Measurements from ENCODE around the gene CACNA1S.

DNA sequence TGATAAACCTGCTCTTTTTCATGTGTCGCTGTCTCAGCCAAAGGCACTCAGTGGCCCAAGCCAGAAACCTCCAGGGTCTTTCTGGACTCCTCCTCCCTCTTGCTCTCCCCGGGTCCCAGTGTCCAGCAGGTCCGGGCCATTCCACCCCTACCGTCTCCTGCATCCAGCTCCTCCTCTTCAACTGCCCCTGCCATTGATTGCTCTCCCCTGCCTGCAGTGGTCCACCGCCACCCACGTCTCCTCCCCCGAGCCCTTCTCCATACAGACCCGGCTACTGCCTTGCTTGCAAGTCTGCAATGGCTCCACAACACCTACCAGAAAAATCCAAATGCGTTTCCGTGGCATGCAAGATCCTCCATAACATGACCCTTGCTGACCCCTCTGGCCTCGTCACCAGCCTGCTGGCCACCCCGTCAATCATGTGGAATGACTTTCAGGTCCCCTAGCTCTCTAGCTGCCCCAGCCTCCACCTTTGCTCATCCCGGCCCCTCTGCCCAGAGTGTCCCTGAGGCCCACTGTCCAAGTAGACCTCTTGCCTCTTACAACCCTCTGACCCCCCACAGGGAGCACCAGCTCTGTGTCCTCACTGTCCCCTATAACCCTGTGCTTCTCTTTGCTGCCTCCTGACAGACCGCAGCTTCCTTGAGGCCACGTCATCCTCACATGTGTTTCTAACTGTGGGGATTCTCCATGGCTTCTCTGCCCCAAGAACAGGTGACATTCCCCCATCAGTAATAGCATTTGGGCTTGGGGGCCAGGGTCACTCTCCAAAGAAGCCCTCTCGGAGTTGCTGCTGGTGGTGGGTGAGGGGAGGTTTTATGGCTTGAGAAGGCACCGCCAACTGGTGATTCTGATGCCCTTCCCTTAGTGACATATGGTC, 15.0 kb downstream of the CACNA1S start:
- TF ChIP-seq, protein P1, sequence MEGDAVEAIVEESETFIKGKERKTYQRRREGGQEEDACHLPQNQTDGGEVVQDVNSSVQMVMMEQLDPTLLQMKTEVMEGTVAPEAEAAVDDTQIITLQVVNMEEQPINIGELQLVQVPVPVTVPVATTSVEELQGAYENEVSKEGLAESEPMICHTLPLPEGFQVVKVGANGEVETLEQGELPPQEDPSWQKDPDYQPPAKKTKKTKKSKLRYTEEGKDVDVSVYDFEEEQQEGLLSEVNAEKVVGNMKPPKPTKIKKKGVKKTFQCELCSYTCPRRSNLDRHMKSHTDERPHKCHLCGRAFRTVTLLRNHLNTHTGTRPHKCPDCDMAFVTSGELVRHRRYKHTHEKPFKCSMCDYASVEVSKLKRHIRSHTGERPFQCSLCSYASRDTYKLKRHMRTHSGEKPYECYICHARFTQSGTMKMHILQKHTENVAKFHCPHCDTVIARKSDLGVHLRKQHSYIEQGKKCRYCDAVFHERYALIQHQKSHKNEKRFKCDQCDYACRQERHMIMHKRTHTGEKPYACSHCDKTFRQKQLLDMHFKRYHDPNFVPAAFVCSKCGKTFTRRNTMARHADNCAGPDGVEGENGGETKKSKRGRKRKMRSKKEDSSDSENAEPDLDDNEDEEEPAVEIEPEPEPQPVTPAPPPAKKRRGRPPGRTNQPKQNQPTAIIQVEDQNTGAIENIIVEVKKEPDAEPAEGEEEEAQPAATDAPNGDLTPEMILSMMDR (IDR thresholded peaks at IDR 0.05): no peak
- no peak for TF ChIP-seq POLR2A (IDR thresholded peaks at IDR 0.05)

All from esophagus squamous epithelium (tissue), 4 donors.